Renal cortex interstitium (tissue), 11 donors: Measurements from ENCODE around the gene IQCK. TPM values are rescaled to one million over a fixed set of nuclear protein-coding genes. Genes with fewer than 3 reads are reported as not detected.

Source experiments
- DNase-seq, 11 donors: peaks; one replicate each; pipeline ENCODE4 v3.0.0-alpha.2; 2013; ENCODE audit warnings: low read depth in 9 of 11, low spot score in 4 of 11; ENCODE audit errors: extremely low read depth in 1 of 11
- polyA plus RNA-seq, 3 donors: library from polyadenylated mRNA; unstranded; fragments of 120-200 nt; gene quantifications; one replicate each; pipeline ENCODE4 v1.2.1, GENCODE V29; 2013; ENCODE audit not compliant: insufficient read length in 3 of 3

IQCK gene
- polyA plus RNA-seq, 3 donors, result 44.9 to 47.7 (median 46.3) TPM

DNA sequence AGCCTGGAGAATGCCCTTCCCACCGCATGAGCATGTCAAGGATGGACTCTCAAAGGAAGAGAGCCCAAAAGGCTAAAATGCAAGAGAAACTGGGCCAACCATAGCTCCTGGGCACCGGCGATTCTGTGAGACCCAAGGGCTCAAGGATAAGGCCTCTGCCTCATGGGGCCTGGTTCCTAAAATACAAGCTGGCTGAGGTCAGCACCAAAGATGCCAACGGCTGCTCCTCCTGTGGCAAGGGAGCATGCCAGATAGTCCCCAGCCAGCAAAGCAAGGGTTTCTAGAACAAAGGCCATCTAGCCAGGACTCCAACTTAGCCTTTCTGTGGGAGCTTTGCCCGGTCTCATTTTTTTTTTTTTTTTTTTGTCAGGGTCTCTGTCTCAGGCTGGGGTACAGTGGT, 146.5 kb downstream of the IQCK start:
- DNase-seq, result no peak

DNA sequence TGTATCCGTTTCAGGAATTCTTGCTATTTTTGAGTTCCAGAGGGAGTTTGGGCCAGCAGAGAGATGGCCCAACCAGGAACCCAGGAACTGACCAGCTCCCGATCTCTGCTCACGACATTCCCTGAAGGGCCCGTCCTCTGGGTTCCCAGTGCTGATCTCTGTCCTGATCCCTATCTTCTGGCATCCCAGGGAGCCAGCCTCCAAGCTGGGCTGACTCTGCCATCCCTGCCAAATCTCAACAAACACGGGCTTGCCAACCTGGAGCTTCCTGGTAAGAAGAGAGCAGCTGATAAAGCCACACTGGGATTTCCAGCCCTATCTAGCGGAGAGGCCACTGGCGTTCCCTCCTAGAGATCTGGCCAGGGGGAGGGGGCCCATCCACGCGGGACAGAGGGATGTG, 150.3 kb downstream of the IQCK start:
- DNase-seq, result no peak

DNA sequence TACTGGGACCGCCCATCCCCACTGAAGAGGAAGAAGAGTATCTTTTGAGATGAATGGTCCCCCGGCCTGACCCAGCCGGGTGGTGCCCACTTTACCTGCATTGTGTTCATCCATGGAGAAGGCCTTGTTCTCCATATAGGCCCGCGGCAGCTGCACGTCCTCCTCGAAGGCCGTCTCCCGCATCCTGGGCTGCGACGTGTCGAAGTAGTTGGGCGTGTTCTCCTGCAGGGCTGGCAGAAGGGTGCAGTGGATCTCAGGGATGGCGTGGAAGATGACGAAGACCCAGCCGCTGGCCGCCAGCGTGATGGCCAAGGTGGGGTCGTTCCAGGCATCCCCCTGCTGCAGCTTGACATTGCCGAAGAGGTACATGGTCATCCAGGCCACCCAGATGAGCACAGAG, 153.7 kb downstream of the IQCK start:
- no peak for DNase-seq

DNA sequence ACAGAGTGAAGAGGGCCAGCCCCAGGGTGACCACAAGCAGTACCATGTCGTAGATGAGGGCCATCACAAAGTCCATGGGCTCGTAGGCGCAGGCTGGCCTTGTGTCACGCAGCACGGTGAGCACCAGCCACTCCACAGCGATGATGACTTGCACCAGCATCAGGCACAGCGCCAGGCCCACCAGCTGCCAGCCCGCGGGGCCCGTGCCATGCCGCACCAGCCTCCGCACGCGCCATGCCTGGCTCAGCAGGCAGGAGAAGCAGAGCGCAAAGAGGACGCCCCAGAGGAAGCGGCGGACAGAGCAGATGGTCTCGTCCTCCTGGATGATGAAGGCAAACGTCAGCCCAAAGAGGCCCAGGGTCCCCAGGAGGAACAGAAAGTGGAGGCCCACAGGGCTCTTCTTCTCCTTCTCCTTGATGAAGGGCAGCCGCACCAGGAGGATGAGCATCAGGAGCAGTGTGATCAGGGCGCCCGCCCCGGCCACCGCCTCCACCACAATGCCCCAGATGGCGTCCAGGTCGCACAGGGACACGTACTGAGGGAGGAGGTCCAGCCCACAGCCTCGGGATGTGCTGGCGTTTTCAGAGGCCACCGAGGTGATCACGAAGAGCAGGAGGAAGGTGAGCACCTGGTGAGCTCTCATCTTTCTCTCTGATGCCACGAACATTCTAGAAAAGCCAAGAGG, 154.2 kb downstream of the IQCK start:
- DNase-seq, result no peak

DNA sequence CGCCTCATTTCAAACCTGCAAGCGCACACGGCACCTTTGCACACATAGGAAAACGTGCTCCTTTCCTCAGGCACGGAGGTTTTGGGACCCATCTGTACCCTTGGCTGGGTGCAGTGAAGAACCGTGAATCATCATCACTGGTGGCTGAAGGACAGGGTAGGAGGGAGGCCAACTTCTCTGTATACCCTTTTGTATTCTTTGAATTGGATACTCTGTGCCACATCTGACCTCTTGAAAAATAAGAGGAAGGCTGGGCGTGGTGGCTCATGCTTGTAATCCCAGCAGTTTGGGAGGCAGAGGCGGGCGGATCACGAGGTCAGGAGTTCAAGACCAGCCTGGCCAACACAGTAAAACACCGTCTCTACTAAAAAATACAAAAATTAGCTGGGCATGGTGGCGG, 154.9 kb downstream of the IQCK start:
- DNase-seq, result no peak

DNA sequence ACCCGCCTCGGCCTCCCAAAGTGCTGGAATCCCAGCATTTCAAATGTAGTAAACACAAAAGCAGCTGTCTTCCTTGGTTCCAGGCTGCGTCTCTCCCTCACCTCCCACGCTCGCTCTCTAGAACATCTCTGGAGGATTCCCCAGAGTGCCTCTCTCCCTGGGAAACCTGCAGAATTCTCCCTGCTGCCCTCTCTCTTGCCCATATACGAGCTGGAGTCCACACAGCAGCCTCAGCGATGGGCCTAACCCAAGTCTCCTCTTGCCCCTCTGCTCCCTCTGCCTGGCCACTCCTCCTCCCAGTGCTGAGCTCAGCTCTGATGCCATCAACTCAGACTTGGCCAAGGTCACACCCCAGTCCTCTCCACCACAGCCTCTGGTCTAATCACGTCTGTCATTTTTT, 156.0 kb downstream of the IQCK start:
- DNase-seq, result no peak

DNA sequence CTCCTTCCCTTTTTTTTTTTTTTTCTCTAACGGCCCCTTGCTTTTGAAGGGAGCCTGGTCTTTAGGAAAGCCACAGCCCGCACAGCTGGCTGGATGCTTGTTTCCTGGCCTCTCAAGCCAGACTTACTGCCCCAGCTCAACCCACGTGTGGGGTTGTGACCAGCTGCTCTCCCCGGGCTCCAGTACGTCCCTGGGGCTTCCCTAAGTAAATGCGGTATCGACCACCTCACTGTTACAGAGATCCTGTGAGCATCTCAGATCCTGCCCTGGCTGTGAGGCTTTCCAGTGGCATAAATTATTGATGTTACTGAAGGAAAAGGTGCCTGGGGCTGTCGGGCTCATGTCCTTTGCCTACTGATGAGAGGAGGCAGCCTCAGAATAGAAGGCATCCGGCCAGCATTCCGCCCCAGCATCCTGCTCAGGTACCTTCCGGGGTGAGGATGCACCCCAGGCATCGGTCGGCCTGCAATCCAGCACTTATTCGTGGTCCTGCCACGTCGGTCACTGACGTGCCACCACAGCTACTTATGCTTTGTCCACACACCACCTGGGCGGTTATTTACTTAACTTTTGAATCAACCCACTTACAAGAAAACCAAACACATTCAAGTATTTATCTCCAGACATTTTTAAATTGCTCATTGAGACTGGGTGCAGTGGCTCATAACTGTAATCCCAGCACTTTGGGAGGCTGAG, 156.9 kb downstream of the IQCK start:
- no peak for DNase-seq

DNA sequence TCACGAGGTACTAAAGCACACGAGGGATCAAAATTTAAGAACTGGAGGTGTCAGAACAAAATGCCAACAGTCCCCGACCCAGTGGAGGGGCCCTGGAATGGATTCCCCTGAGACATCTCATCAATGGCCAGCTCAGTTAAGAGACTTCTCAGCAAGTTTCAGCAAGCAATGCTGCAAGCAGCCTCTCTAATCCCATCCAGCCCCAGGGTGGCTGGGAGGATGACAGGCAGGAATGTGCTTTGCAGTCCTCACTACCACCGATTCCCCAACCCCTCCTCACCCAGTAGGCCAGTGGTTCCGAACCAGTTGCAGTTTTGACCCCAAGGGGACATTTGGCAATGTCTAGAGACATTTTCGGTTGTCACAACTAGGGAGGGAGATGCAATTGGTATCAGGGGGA, 157.8 kb downstream of the IQCK start:
- no peak for DNase-seq

DNA sequence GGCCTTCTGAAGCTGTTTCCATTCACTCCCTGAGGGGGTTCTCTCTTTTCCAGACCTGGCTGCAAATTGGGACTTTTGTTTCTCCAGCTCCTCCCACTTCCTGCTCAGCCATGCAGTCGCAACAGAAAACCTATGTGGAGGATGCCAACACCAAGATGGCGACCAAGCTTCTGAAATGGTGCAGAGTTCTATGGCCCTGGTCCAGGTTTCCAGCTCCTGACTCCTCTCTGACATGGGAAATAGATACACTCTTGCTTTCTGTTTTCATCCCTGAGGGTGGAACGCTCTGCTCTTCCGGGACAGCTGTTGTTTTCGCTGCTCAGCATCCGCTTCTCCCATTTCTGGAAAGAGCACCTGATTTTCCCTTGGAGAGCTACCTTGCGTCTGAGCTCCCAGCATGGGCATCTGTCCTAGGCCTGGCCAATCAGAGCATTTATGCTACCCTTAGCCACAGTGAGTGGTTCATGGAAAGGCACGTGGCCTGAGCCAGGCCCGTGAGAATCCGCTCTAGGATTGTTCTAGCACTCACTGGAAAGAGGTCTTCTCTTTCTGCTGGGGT, 158.5 kb downstream of the IQCK start:
- DNase-seq, result no peak

DNA sequence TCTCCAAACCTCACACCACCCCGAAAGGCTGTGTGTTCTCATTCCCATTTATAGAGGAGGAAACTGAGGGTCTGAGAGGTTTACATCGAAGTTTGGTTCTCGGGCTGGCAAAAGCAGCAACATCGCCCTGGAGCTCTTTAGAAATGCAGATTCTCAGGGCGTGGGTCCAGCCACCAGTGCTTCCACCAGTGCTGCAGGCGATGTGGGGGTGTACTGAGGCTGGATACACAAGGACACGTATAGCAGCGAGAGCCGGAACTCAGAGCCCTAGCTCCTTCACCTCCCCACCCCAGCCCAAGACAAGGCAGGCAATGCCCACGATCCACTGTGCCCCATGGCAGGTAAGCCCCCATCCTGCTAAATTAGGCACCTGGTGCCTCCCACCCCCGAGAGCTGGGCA, 160.7 kb downstream of the IQCK start:
- no peak for DNase-seq

DNA sequence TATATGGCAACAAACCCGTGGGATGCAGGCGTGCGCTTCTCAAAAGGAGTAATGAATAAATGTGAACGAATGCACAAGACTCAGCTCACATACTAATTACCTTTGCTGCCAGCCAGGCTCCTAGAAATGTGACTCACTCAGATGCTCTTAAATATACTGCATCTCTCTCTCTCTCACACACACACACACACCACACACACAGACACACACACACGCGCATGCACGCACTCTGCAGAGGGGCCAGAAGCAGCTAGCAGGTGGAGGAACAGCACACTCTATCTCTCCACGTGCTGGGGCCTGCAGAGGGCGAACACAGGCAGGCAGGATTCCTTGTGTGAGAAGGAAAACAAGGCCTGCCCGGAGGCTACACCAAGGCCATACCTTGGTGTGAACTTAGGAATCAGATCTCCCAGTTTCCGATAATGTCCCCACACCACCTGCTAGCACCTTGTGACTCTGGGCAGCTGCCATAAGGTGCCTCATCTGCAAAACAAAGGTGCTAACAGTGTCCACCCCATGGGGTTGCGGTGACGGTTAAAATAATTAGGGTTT, 161.2 kb downstream of the IQCK start:
- no peak for DNase-seq

DNA sequence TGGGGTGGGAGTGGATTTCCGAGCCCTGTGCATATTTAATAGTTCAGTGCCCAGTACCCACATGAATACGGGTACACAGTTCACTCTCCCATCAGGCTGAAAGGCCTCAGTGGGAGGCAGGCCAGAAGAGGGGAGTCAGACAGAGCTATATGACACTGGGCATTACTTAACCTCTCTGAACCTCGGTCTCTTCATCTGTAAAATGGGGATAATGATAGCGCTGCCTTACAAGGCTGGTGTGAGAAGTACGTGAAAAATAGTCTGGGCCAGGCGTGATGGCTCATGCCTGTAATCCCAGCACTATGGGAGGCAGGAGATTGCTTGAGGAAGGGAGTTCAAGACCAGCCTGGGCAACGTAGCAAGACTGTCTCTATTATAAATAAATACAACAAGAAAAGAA, 163.0 kb downstream of the IQCK start:
- no peak for DNase-seq

DNA sequence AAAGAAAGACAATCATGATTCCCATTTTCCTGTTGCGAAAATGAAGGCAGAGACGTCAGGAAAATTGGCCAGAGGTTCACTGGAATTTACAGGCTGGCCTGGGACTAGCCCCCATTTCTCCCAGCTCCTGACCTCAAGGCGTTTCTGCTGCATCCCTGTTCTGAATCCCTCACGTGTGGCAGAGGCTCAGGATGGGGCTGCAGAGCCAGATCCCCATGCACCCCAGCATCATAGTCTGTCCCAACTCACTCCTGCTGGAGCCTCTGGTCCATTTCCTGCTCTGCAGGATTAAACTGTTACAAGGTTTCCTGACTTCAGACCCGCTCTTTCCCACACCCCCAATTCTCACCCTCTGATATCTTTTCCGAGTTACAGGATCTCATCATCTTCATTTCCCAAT, 163.7 kb downstream of the IQCK start:
- DNase-seq, result no peak

DNA sequence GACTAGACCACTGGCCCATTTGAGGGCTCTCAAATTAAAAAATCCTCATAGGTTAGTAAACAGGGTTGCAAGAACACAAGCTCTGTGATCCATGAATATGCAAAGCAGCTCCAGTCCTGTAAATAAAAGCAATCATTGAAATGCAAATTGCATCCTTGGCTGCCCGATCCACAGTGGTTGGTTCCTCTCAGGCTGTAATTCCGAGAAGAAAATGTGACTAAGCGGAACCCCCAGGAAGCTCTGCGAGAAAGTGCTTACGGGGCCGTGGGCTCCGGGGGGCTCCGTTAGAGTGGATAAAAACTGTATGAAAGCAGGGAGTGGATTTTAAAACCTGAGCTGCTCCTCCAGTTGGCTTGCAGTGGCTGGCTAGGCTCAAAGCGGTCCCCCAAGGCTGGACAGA, 164.1 kb downstream of the IQCK start:
- no peak for DNase-seq

DNA sequence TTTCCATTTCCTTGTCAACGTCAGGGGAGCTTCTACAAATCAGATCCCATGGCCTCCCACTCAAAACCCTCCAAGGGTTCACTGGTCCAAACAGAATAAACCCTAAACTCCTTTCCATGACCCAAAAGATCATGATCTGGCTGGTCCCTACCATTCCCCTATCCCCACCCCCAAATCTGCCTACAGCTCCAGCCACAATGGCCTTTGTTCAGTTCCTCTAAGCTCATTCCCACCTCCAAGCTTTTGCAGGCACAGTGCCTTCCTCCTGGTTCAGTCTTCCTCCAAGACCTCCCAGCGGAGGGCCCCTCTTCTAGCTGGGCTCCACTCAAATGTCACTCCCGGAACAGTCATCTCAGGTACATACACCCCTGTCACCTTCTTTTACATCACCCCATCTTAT, 164.6 kb downstream of the IQCK start:
- peak in 1 of 11 donors; percentile 9 for DNase-seq

DNA sequence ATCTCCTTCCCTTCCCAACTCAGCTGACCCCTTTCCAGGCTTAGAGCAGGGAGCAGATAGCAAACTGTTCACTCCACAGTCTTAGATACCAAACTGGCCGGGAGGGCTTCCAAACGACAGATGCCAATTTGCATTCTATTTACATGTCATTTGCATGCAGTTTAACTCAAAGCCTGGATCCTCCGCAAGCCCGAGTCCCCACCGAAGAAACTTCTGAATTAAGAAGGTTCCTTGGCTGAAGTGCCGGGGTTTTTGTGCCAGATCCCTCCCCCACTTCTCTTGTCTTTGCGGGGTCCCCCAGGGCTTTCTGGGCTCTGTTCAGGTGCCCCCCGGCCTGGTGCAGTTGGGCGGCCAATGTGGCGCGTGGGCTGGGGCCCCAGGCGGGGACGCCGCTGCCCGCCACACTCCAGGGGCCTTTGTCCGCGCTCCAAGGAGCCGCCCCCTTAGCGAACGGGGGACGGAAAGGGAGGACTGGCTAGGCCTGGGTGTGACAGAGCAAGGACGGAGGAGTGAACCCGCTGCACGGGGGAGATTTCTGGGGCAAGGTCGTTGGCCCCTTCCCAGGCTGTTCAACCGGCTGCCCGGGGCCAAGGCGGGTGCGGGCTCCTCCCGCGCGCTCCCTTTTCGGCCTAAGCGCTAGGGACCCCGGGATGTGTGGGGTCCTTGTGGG, 165.4 kb downstream of the IQCK start:
- DNase-seq, result peak in 2 of 11 donors; percentile 49 to 56

DNA sequence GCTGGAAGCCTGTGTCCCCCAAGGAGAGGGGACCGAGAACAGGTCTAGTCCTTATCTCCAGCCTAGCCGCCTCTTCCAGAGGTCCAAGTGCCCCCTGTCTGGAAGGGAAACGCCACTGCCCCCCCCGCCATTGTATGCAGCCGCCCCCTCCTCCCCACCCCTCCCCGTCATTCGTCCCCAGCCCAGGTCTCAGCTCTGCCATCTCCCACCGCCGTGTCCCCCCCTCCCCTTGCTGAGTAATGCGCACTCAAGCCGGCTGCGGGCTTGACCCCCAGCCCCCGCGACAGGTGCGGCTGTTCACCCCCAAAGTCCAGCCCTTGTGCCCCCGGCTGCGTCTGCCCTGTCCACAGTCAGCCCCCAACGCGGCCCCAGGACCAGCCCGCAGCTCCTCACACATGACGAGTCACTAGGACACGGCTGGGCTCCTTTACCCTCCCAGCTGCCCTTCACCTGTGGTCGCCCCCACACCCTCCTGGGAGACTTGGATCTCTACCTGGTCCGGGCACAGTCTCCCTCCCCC, 166.0 kb downstream of the IQCK start:
- peak in 1 of 11 donors; percentile 25 for DNase-seq

DNA sequence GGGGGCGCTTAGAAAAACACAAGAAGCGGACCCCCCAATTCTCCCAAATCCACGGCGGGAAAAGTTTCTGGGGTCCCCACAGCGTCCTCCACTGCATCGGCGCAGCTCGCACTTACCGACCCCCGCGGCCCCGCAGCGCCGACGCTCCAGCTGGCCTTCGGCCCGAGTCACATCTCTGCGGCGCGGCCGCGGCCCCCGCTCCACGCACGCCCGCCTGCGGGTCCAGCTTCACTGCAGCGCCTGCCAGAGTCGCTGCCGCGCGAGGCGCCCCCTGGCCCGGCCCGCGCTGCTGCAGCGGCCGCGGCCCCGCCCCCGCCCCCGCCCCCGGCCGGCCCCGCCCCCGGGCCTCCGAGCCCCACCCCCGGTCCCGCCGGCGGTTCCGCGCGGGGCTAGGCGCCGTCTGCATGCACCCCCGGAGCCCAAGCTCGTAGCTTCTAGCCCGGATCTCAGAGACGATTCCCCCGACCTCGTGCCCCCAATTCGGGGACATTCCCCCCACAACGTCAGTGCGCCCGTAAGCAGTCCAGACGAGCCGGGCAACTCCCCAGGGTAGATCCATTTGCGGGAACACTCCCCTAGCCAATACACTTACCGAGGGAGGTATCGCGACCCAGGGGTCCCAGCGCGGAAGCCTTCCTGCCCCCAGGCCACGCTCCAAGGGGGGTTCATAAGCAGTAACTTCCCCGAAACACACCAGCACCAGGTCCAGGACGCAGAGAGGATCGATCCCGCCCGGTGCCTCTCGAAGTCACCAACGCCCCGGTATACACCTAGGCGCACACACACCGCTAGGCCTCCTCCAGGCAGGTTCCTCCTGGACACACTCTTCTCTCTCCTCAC, 166.8 kb downstream of the IQCK start, which contains the start of gene GPRC5B:
GPRC5B (minus strand) TSS at position 238 of the 840 bp plus-strand sequence. CDS start 12,003 bp downstream, outside the sequence.
- DNase-seq, result peak in 2 of 11 donors; percentile 32 to 51
